ENCODE measurements around the gene FAM20C. TPM values are rescaled to one million over a fixed set of nuclear protein-coding genes. Genes with fewer than 3 reads are reported as not detected.

Gene FAM20C
- total RNA-seq, 1 donor from 2014 or later: 0.11 TPM

- ATAC-seq (ENCODE audit: low read depth) (no peak), DNase-seq (no peak)
- no peak for TF ChIP-seq CTCF (IDR thresholded peaks at IDR 0.05)
- Mint-ChIP-seq H3K9me3 (peaks cover 8% of the 10 kb centered on the region), H3K36me3 (ENCODE audit: low read depth) (no peaks in the 10 kb centered on the region), H3K4me1 (no peaks in the 10 kb centered on the region), H3K27ac (no peak overlapping the region), H3K4me3 (no peak overlapping the region), H3K27me3 (peaks cover 7% of the 10 kb centered on the region)
- ChIA-PET POLR2A (no interaction called here), CTCF (no interaction called here)
- intact Hi-C loops (cut with micrococcal nuclease): no loop called here
Measured at GRCh38 chr7:309586-310228, 117.3 kb downstream of the FAM20C start.

Other genes starting within 250 kb of the FAM20C start
- not detected in 2 replicates for gene FOXL3, start 97.6 kb downstream of the FAM20C start, total RNA-seq